ENCODE data around the gene NT5DC4. TPM values are rescaled to one million over a fixed set of nuclear protein-coding genes. Genes with fewer than 3 reads are reported as not detected.

The NT5DC4 gene
- polyA plus RNA-seq, 1 of the 3 experiments (the other 2 are of a cell fraction), result not detected

GRCh38 chr2:112712903-112713584 lies 7.8 kb upstream of the NT5DC4 start:
- H3K4me2 ChIP-seq, result no peak overlapping the region
- H3K9me3 ChIP-seq, result no peaks in the 10 kb centered on the region
- H3K27me3 ChIP-seq (ENCODE audit: insufficient read depth), result no peaks in the 10 kb centered on the region
- TF ChIP-seq NRF1 (IDR thresholded peaks at IDR 0.05; ENCODE audit: low read depth, low read length), result no peak
- TF ChIP-seq, protein P1, sequence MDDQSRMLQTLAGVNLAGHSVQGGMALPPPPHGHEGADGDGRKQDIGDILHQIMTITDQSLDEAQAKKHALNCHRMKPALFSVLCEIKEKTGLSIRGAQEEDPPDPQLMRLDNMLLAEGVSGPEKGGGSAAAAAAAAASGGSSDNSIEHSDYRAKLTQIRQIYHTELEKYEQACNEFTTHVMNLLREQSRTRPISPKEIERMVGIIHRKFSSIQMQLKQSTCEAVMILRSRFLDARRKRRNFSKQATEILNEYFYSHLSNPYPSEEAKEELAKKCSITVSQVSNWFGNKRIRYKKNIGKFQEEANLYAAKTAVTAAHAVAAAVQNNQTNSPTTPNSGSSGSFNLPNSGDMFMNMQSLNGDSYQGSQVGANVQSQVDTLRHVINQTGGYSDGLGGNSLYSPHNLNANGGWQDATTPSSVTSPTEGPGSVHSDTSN (IDR thresholded peaks at IDR 0.05), result no peak
- TF ChIP-seq EP300 (IDR thresholded peaks at IDR 0.05; ENCODE audit: borderline replicate concordance in 1 of 2, low read depth in 1 of 2, low read length in 1 of 2), result no peak
- TF ChIP-seq, protein P2, sequence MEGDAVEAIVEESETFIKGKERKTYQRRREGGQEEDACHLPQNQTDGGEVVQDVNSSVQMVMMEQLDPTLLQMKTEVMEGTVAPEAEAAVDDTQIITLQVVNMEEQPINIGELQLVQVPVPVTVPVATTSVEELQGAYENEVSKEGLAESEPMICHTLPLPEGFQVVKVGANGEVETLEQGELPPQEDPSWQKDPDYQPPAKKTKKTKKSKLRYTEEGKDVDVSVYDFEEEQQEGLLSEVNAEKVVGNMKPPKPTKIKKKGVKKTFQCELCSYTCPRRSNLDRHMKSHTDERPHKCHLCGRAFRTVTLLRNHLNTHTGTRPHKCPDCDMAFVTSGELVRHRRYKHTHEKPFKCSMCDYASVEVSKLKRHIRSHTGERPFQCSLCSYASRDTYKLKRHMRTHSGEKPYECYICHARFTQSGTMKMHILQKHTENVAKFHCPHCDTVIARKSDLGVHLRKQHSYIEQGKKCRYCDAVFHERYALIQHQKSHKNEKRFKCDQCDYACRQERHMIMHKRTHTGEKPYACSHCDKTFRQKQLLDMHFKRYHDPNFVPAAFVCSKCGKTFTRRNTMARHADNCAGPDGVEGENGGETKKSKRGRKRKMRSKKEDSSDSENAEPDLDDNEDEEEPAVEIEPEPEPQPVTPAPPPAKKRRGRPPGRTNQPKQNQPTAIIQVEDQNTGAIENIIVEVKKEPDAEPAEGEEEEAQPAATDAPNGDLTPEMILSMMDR (IDR thresholded peaks at IDR 0.05), result no peak
- TF ChIP-seq GATA2 (CRISPR knock-in tag; IDR thresholded peaks at IDR 0.05), result no peak
- TF ChIP-seq MXI1 (IDR thresholded peaks at IDR 0.05; ENCODE audit: low read depth, low read length), result no peak
- TF ChIP-seq FOXJ3 (CRISPR knock-in tag; IDR thresholded peaks at IDR 0.05), result no peak
- no peak for TF ChIP-seq GABPA (IDR thresholded peaks at IDR 0.05; ENCODE audit: low read depth)
- TF ChIP-seq, protein P3, sequence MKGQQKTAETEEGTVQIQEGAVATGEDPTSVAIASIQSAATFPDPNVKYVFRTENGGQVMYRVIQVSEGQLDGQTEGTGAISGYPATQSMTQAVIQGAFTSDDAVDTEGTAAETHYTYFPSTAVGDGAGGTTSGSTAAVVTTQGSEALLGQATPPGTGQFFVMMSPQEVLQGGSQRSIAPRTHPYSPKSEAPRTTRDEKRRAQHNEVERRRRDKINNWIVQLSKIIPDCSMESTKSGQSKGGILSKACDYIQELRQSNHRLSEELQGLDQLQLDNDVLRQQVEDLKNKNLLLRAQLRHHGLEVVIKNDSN (IDR thresholded peaks at IDR 0.05; ENCODE audit: borderline replicate concordance, low read depth), result no peak
- no peak for TF ChIP-seq FOSL2 (IDR thresholded peaks at IDR 0.05; ENCODE audit: borderline replicate concordance, low read depth)
- no peak for TF ChIP-seq RFX5 (IDR thresholded peaks at IDR 0.05; ENCODE audit: low read length)
- no peak for TF ChIP-seq TCF12 (IDR thresholded peaks at IDR 0.05)
- no peak for TF ChIP-seq REST (IDR thresholded peaks at IDR 0.05; ENCODE audit: low read depth, low read length)
- TF ChIP-seq JUND (IDR thresholded peaks at IDR 0.05), result no peak
- H3F3A ChIP-seq (replicated peaks; ENCODE audit: insufficient read depth), result no peaks in the 10 kb centered on the region
- no peak for DNase-seq
- WGBS (ENCODE audit: low lambda C conversion rate), result 82% methylated on average over 16 of the region's 17 CpGs
- H4K20me1 ChIP-seq (ENCODE audit: insufficient read depth), result no peaks in the 10 kb centered on the region
- CTCF ChIA-PET, result interaction anchor here (2.5 kb wide), 1 partner anchor 12 kb away, joined by 11 read pairs; no protein-coding TSS in a partner anchor
- no peak overlapping the region for H3K9ac ChIP-seq
- H3K36me3 ChIP-seq (replicated peaks in 1 of 2; ENCODE audit: control insufficient read depth in 1 of 2, insufficient read depth in 2 of 2, low read length in 1 of 2), result no peaks in the 10 kb centered on the region
- H3K79me2 ChIP-seq (ENCODE audit: insufficient read depth), result no peaks in the 10 kb centered on the region
- no peaks in the 10 kb centered on the region for H3K4me1 ChIP-seq (ENCODE audit: control insufficient read depth in 1 of 2, insufficient read depth in 2 of 2, low read depth in 1 of 2, low read length in 1 of 2)
- no peak overlapping the region for H2AFZ ChIP-seq (ENCODE audit: low read depth)
- POLR2A ChIA-PET, result no interaction called here
- H3K9me2 ChIP-seq, result no peaks in the 10 kb centered on the region
- H3K27ac ChIP-seq (ENCODE audit: low read depth in 2 of 2, low read length in 1 of 2), result no peak overlapping the region
- H3K4me3 ChIP-seq (ENCODE audit: low read depth in 2 of 2, low read length in 1 of 2), result no peak overlapping the region
